PC-9 (cell line): ENCODE data around the gene SPATA20. TPM values are rescaled to one million over a fixed set of nuclear protein-coding genes. Genes with fewer than 3 reads are reported as not detected.

ENCODE experiments used
- BruUV-seq: library from RNA; stranded (reverse); fragments of 400-500 nt; replicated peaks from 2 replicates; lab custom pipeline; 2021; lab: Mats Ljungman, UMichigan
- CTCF ChIA-PET: fragments of 300-600 bp; sonication (Branson Sonifier 250); formaldehyde crosslinking; loops from one replicate; lab custom pipeline; 2022; ENCODE audit warnings: antibody characterized with exemption; lab: Charles Lee
- POLR2A ChIA-PET: fragments of 300-600 bp; sonication (Branson Sonifier 250); formaldehyde crosslinking; loops from one replicate; lab custom pipeline; 2022; ENCODE audit warnings: antibody characterized with exemption; ENCODE audit not compliant: unreplicated experiment; lab: Charles Lee
- DNase-seq, 2 experiments: peaks; one replicate each; pipeline versions ENCODE4 v3.0.0 to v3.0.0-alpha.2; 2015 to 2022; ENCODE audit warnings: mixed read lengths in 1 of 2
- H2AFZ ChIP-seq: fragments of 200-600 bp; sonication (generic); 2 replicates; pipeline ENCODE4 v1.8.1; 2017; ENCODE audit warnings: antibody characterized with exemption
- H3F3A ChIP-seq: fragments of 200-600 bp; sonication (generic); 2 replicates; pipeline ENCODE4 v1.8.1; 2017; ENCODE audit warnings: antibody characterized with exemption, mild to moderate bottlenecking, low read depth; ENCODE audit not compliant: insufficient read depth
- H3K27ac ChIP-seq: fragments of 200-600 bp; sonication (generic); 2 replicates; pipeline ENCODE4 v1.6.1; 2016; ENCODE audit warnings: mixed run types
- H3K27me3 ChIP-seq: fragments of 200-600 bp; sonication (generic); 2 replicates; pipeline ENCODE4 v1.6.1; 2016; ENCODE audit warnings: low read depth, mixed run types; ENCODE audit not compliant: insufficient read depth
- H3K36me3 ChIP-seq: fragments of 200-600 bp; sonication (generic); 2 replicates; pipeline ENCODE4 v1.6.1; 2016; ENCODE audit warnings: low read depth, mixed run types
- H3K4me1 ChIP-seq: fragments of 200-600 bp; sonication (generic); replicated peaks from 2 replicates; pipeline ENCODE4 v1.6.1; 2016; ENCODE audit warnings: mixed run types; ENCODE audit not compliant: insufficient read depth
- H3K4me2 ChIP-seq: fragments of 200-600 bp; sonication (generic); 2 replicates; pipeline ENCODE4 v1.6.1; 2017; ENCODE audit warnings: mixed run types
- H3K4me3 ChIP-seq: fragments of 200-600 bp; sonication (generic); 2 replicates; pipeline ENCODE4 v1.6.1; 2016; ENCODE audit warnings: mixed run types
- H3K79me2 ChIP-seq: fragments of 200-600 bp; sonication (generic); 2 replicates; pipeline ENCODE4 v1.6.1; 2017; ENCODE audit warnings: low read depth, mixed run types
- H3K9me2 ChIP-seq: fragments of 200-600 bp; sonication (generic); 2 replicates; pipeline ENCODE4 v1.8.1; 2017; ENCODE audit warnings: mild to moderate bottlenecking; ENCODE audit not compliant: insufficient read depth
- H3K9me3 ChIP-seq: fragments of 200-600 bp; sonication (generic); 2 replicates; pipeline ENCODE4 v1.8.1; 2016; ENCODE audit warnings: low read depth; ENCODE audit not compliant: insufficient read depth
- H4K20me1 ChIP-seq: fragments of 200-600 bp; sonication (generic); 2 replicates; pipeline ENCODE4 v1.8.1; 2017; ENCODE audit not compliant: insufficient read depth
- CTCF ChIP-seq: fragments of 200-600 bp; sonication (generic); conservative IDR thresholded peaks from 2 replicates; pipeline ENCODE4 v1.6.1; 2017; ENCODE audit warnings: mixed run types, antibody characterized with exemption, mild to moderate bottlenecking, moderate library complexity
- EZH2 ChIP-seq: fragments of 200-600 bp; sonication (generic); IDR thresholded peaks from 2 replicates; pipeline ENCODE4 v1.8.0; 2017; ENCODE audit warnings: antibody characterized with exemption, low read depth
- intact Hi-C: fragments of 100-400 bp; cut with micrococcal nuclease; formaldehyde crosslinking; loops from one replicate; pipeline ENCODE4 v1.10.0; 2022; ENCODE audit not compliant: unreplicated experiment
- total RNA-seq: library from RNA; stranded (reverse); gene quantifications from 2 replicates; pipeline ENCODE4 v1.2.3, GENCODE V29; 2021

The SPATA20 gene
- total RNA-seq, 1 experiment from 2014 or later = 41.5 TPM

- no peaks in the 10 kb centered on the region for H3K9me2 ChIP-seq
- H3F3A ChIP-seq = no peaks in the 10 kb centered on the region
- peaks cover 58% of the 10 kb centered on the region for H3K27me3 ChIP-seq
- no peak overlapping the region for H2AFZ ChIP-seq
- H3K4me2 ChIP-seq = no peak overlapping the region
- POLR2A ChIA-PET = no interaction called here
- no peak overlapping the region for H3K4me3 ChIP-seq
- intact Hi-C loops = no loop called here
- no TSS peak for BruUV-seq
- H3K79me2 ChIP-seq = no peaks in the 10 kb centered on the region
- TF ChIP-seq EZH2 (no peak), CTCF (no peak)
- CTCF ChIA-PET = no interaction called here
- H3K4me1 ChIP-seq = no peaks in the 10 kb centered on the region
- H3K27ac ChIP-seq = no peak overlapping the region
- no peaks in the 10 kb centered on the region for H3K36me3 ChIP-seq
- H3K9me3 ChIP-seq = no peaks in the 10 kb centered on the region
- H4K20me1 ChIP-seq = no peaks in the 10 kb centered on the region
- no peak for DNase-seq
These were observed 49.4 kb downstream of the SPATA20 start for GRCh38 chr17:50596191-50597037.

GRCh38 chr17:50598487-50598886, 51.5 kb downstream of the SPATA20 start:
- Histone ChIP-seq H3F3A (no peaks in the 10 kb centered on the region), H3K4me2 (no peak overlapping the region), H2AFZ (no peak overlapping the region), H4K20me1 (no peaks in the 10 kb centered on the region), H3K79me2 (no peaks in the 10 kb centered on the region), H3K27me3 (peaks cover 63% of the 10 kb centered on the region), H3K9me3 (no peaks in the 10 kb centered on the region), H3K4me3 (no peak overlapping the region), H3K36me3 (no peaks in the 10 kb centered on the region), H3K9me2 (no peaks in the 10 kb centered on the region), H3K4me1 (no peaks in the 10 kb centered on the region), H3K27ac (no peak overlapping the region)
- POLR2A ChIA-PET = no interaction called here
- CTCF ChIA-PET = no interaction called here
- TF ChIP-seq EZH2 = no peak
- no peak for TF ChIP-seq CTCF
- BruUV-seq = no TSS peak
- no peak for DNase-seq
- intact Hi-C loops = no loop called here

- Histone ChIP-seq H3K79me2 (no peaks in the 10 kb centered on the region), H3K4me1 (no peaks in the 10 kb centered on the region), H3K36me3 (no peaks in the 10 kb centered on the region), H3K4me3 (no peak overlapping the region), H3F3A (no peaks in the 10 kb centered on the region), H2AFZ (no peak overlapping the region), H3K27ac (no peak overlapping the region), H3K4me2 (no peak overlapping the region), H3K9me2 (no peaks in the 10 kb centered on the region), H3K27me3 (peaks cover 63% of the 10 kb centered on the region), H3K9me3 (no peaks in the 10 kb centered on the region), H4K20me1 (no peaks in the 10 kb centered on the region)
- TF ChIP-seq CTCF = no peak
- TF ChIP-seq EZH2 = no peak
- no peak for DNase-seq
- BruUV-seq = no TSS peak
- ChIA-PET CTCF (no interaction called here), POLR2A (no interaction called here)
- intact Hi-C loops = no loop called here
These were observed 52.6 kb downstream of the SPATA20 start for GRCh38 chr17:50599606-50600005.
